Panc1 (cell line): ENCODE measurements around the gene PRPF4. TPM values are rescaled to one million over a fixed set of nuclear protein-coding genes. Genes with fewer than 3 reads are reported as not detected.

Source experiments
- ATAC-seq: fragments of 200-7000 bp; cut with Tn5 transposase; 2 replicates; pipeline ENCODE4 v1.9.1; 2020; ENCODE audit warnings: mild to moderate bottlenecking, moderate library complexity
- BruUV-seq: library from RNA; stranded (reverse); fragments of 400-500 nt; replicated peaks from 2 replicates; lab custom pipeline; 2021; lab: Mats Ljungman, UMichigan
- CTCF ChIA-PET: fragments of 300-600 bp; sonication (Branson Sonifier 250); formaldehyde crosslinking; loops from one replicate; lab custom pipeline; 2022; ENCODE audit warnings: antibody characterized with exemption; lab: Charles Lee
- POLR2A ChIA-PET: fragments of 300-600 bp; sonication (Branson Sonifier 250); formaldehyde crosslinking; loops from one replicate; lab custom pipeline; 2022; ENCODE audit warnings: antibody characterized with exemption; lab: Charles Lee
- DNase-seq: peaks from one replicate; pipeline ENCODE4 v3.0.0-alpha.2; 2010; ENCODE audit warnings: low read depth, low spot score
- H3K27ac ChIP-seq: 2 replicates; pipeline ENCODE4 v1.5.1; 2011; ENCODE audit warnings: mild to moderate bottlenecking, low read length, inconsistent platforms
- H3K27me3 ChIP-seq: fragments of 200-500 bp; sonication (Bioruptor generic); 2 replicates; pipeline ENCODE4 v1.6.0; 2014; ENCODE audit warnings: low read length, inconsistent platforms; ENCODE audit not compliant: control insufficient read depth, insufficient read depth
- H3K36me3 ChIP-seq: fragments of 200-500 bp; sonication (Bioruptor generic); 2 replicates; pipeline ENCODE4 v1.5.1; 2014; ENCODE audit warnings: inconsistent platforms, mild to moderate bottlenecking, low read length, moderate library complexity; ENCODE audit not compliant: control insufficient read depth, insufficient read depth
- H3K4me1 ChIP-seq: 2 replicates; pipeline ENCODE4 v1.5.1; 2011; ENCODE audit warnings: inconsistent platforms, mild to moderate bottlenecking, low read length, moderate library complexity; ENCODE audit not compliant: control insufficient read depth, insufficient read depth
- H3K4me3 ChIP-seq, 2 experiments: 2 replicates each; pipeline ENCODE4 v1.5.1; 2011 to 2012; ENCODE audit warnings: low read depth in 2 of 2, low read length in 2 of 2, mild to moderate bottlenecking in 2 of 2, inconsistent platforms in 1 of 2, moderate library complexity in 1 of 2
- H3K9me3 ChIP-seq: fragments of 200-500 bp; sonication (Bioruptor generic); 2 replicates; pipeline ENCODE4 v1.5.1; 2014; ENCODE audit warnings: low read depth, mild to moderate bottlenecking, inconsistent platforms, low read length, moderate library complexity; ENCODE audit not compliant: control insufficient read depth, insufficient read depth
- CTCF ChIP-seq: fragments of 450-650 bp; IDR thresholded peaks from 2 replicates; pipeline ENCODE4 v1.5.1; 2017; ENCODE audit warnings: mild to moderate bottlenecking
- POLR2AphosphoS5 ChIP-seq: IDR thresholded peaks from 2 replicates; pipeline ENCODE4 v1.6.1; 2012; ENCODE audit warnings: mild to moderate bottlenecking, low read depth, low read length, moderate library complexity
- REST ChIP-seq, 2 experiments: IDR thresholded peaks; 2 replicates each; pipeline ENCODE4 v1.6.1; 2011 to 2012; ENCODE audit warnings: low read depth in 2 of 2, control low read depth in 1 of 2, low read length in 1 of 2, mild to moderate bottlenecking in 1 of 2, moderate library complexity in 1 of 2; ENCODE audit not compliant: insufficient read depth in 1 of 2
- SIN3A ChIP-seq: IDR thresholded peaks from 2 replicates; pipeline ENCODE4 v1.6.1; 2012; ENCODE audit warnings: low read depth, mild to moderate bottlenecking, low read length, moderate library complexity, borderline replicate concordance; ENCODE audit not compliant: insufficient read depth
- TCF7L2 ChIP-seq: IDR thresholded peaks from 2 replicates; pipeline ENCODE4 v1.6.1; 2011; ENCODE audit warnings: mild to moderate bottlenecking, low read depth, low read length, inconsistent platforms
- in situ Hi-C: cut with HindIII; loops from 2 replicates; pipeline ENCODE4 v1.10.0; 2016; ENCODE audit warnings: low sequenced_read_pairs, low pct_unique_long_range_greater_than_20kb
- intact Hi-C: fragments of 100-400 bp; cut with micrococcal nuclease; formaldehyde crosslinking; loops from one replicate; pipeline ENCODE4 v1.10.0; 2022; ENCODE audit not compliant: unreplicated experiment
- total RNA-seq: library from RNA; stranded (reverse); gene quantifications from one replicate; pipeline ENCODE4 v1.2.1, GENCODE V29; 2021; ENCODE audit not compliant: unreplicated experiment

PRPF4 gene
- total RNA-seq, 1 experiment from 2014 or later = 28.9 TPM

- intact Hi-C loops = no loop called here
- Histone ChIP-seq H3K4me3 (no peak overlapping the region), H3K27ac (no peak overlapping the region), H3K36me3 (no peaks in the 10 kb centered on the region), H3K9me3 (no peaks in the 10 kb centered on the region), H3K4me1 (no peaks in the 10 kb centered on the region; the same call in 1 of the 2 replicates), H3K27me3 (no peaks in the 10 kb centered on the region)
- DNase-seq (no peak), ATAC-seq (no peak)
- POLR2A ChIA-PET = no interaction called here
- CTCF ChIA-PET = interaction anchor here (0.5 kb wide), 1 partner anchor 36 kb away, joined by 5 read pairs; no protein-coding TSS in a partner anchor
- TF ChIP-seq REST (IDR thresholded peaks at IDR 0.05; ENCODE audit: insufficient read depth in 1 of 2, low read depth in 2 of 2, low read length in 1 of 2) = no peak
- TF ChIP-seq CTCF = no peak
- no peak for TF ChIP-seq TCF7L2
- no peak for TF ChIP-seq POLR2AphosphoS5
- TF ChIP-seq SIN3A = no peak
- BruUV-seq = no TSS peak
- in situ Hi-C loops = no loop called here
Measured at GRCh38 chr9:113341712-113342410, 66.4 kb downstream of the PRPF4 start.

Other genes starting within 250 kb of the PRPF4 start
- 1.1 TPM for gene ZFP37, start 218.9 kb upstream of the PRPF4 start, total RNA-seq
- gene SLC31A2, start 124.7 kb upstream of the PRPF4 start, total RNA-seq = 5.3 TPM
- 17.6 TPM for gene FKBP15, start 54.4 kb upstream of the PRPF4 start, total RNA-seq
- gene SLC31A1, start 54.1 kb upstream of the PRPF4 start, total RNA-seq = 17.6 TPM
- gene CDC26, start 86 bp upstream of the PRPF4 start, total RNA-seq = 19.4 TPM
- gene RNF183, start 27.7 kb downstream of the PRPF4 start, total RNA-seq = not detected
- gene WDR31, start 64.6 kb downstream of the PRPF4 start, total RNA-seq = 0.80 TPM
- gene BSPRY, start 73.9 kb downstream of the PRPF4 start, total RNA-seq = 0.13 TPM
- gene HDHD3, start 101.3 kb downstream of the PRPF4 start, total RNA-seq = 14.5 TPM
- gene ALAD, start 125.6 kb downstream of the PRPF4 start, total RNA-seq = 8.9 TPM
- 48.5 TPM for gene POLE3, start 135.0 kb downstream of the PRPF4 start, total RNA-seq
- 1.2 TPM for gene C9orf43, start 135.1 kb downstream of the PRPF4 start, total RNA-seq
- gene RGS3, start 188.1 kb downstream of the PRPF4 start, total RNA-seq = 15.1 TPM